Stimulated activated CD4-positive, alpha-beta T cell treated with anti-CD3 and anti-CD28 coated beads, TNF-alpha, amount 100 ng/mL, for 24 hours (primary cell): ENCODE measurements around the gene TGFB2.

Experiments used
- DNase-seq, 3 experiments: peaks; one replicate each; pipeline ENCODE4 v3.0.0-alpha.2; 2020; ENCODE audit warnings: low read depth in 3 of 3

Gene TGFB2

DNA sequence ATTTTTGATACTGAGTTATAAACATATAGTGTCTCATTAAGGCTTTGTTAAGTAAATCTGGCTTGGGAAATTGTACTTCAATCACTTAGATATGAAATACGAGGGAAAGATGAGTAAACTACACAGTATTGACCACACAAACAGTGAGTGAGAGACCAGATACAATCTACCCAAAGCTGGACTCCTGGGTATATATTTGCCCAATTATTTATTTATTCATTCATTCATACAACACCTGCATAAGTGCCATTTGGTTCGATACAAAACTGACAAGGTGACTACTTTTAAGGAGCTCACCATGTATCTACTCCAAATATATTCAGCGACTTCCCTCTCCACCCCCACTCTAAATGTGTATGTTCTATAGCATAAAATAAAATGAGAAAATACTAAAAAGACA is 143.4 kb downstream of the TGFB2 start:
- DNase-seq, result no peak

- no peak for DNase-seq
Measured at GRCh38 chr1:218488986-218489385, 143.8 kb downstream of the TGFB2 start.

- no peak for DNase-seq
Measured at GRCh38 chr1:218490406-218490922, 145.3 kb downstream of the TGFB2 start.

- DNase-seq, result no peak
Measured at GRCh38 chr1:218492874-218493273, 147.7 kb downstream of the TGFB2 start.

GRCh38 chr1:218493986-218494385 is 148.8 kb downstream of the TGFB2 start:
- DNase-seq, result no peak
